NB4 (cell line): ENCODE results near the gene BMP5.

Source experiments
- CTCF ChIP-seq: IDR thresholded peaks from one replicate; pipeline ENCODE4 v1.5.1; 2012; ENCODE audit warnings: low read depth, low read length
- MAX ChIP-seq: IDR thresholded peaks from 2 replicates; pipeline ENCODE4 v1.6.1; 2011; ENCODE audit warnings: low read depth, low read length
- MYC ChIP-seq: IDR thresholded peaks from 2 replicates; pipeline ENCODE4 v1.6.1; 2011; ENCODE audit warnings: low read depth, low read length
- POLR2A ChIP-seq: IDR thresholded peaks from 2 replicates; pipeline ENCODE4 v1.6.1; 2011; ENCODE audit warnings: mild to moderate bottlenecking; ENCODE audit not compliant: insufficient read length; ENCODE audit errors: extremely low read depth

- TF ChIP-seq CTCF (no peak), POLR2A (no peak), MAX (no peak), MYC (no peak)
These were observed 48.4 kb downstream of the BMP5 start for GRCh38 chr6:55826941-55827340.
